ENCODE measurements around the gene INO80.

INO80 gene

DNA sequence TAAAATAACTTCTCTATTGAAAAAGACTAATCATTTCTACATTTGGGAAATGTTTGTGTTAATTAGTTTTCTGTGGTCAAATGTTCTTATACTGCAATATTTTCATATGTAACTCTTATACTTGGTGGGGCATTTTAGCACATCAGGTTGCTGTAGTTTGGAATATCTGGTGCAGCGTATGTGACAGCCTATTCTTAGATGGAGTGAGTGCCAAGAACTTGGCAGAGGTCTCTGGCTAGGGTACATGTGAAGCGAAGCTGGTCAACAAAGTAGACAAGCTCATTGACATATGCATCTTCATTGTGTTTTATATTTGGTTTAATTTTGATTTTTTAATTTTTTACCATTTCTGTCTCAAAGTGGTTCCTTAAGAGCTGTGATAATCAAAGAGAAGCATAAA lies 109.6 kb downstream of the INO80 start:
- no peak for DNase-seq (ENCODE audit: insufficient read length, low spot score)
- FAIRE-seq: no peak

DNA sequence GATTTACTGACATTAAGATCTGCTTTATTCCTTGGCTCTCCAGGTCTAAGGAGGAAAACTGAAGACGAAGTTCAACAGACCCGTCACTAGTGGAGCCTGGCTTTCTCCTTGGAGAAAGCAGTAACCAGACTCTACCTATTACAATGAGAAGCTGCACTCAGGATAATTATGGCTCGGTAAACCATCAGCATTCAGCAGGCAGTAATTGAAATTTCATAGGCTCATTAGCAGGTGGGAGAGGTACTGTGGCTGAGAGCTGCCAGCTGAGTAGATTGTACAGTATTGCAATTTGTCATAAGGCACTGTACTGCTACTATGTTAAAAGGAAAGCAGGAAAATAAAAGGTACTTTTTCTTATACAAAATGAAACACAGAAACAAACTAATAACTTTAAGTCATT lies 111.6 kb downstream of the INO80 start:
- FAIRE-seq (no peak), DNase-seq (ENCODE audit: insufficient read length, low spot score) (no peak)

DNA sequence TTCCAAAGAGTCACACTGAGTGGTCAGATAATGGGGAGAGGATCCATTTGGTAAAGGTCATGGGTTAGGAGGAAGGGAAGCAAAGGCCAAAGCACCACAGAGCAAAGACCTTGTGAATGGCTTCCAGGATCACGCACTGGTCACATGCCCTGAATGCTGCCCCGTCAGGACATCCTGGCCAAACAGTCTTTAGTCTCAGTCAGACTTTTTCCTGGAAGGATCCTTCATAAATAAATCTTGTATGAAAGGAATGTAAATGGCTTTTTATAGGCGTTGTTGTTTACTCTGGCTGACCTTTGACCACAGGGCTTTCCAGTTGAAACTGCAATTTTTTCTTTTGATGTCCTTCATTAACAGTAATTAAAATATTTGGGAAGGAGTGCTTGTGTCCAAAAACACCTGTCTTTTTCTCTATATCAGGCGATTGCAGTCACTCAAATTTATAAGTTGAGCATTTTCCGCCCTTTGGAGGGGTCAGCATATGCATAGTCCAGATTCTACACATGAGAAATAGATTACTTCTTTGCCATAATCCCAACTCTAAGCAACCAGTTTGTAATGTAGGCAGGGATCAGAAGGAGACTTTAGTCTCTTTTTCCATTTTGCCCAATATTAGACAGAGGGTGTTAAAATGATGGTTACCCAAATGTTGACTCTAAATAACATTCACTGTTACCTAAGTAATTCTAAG lies 114.4 kb downstream of the INO80 start:
- FAIRE-seq (no peak), DNase-seq (ENCODE audit: insufficient read length, low spot score) (no peak)

DNA sequence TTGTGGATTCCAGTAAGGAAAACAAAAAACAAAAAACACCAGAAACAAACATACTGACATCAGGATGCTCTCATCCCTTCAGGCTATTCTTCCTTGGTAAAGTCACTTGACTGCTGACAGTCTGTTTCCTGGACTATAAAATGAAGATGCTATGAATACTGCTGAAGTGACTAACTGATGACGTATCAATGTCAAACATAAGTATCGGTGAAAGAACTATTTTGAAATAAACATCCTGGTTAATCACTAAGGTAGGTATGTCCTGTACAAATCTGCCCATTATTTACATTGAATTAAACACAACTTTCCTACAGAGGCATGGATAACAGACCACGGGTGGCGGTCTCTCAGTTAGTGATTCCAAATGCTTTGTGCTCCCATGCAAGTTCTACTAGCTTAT lies 116.9 kb downstream of the INO80 start:
- DNase-seq (ENCODE audit: insufficient read length, low spot score) (peak; percentile 65), FAIRE-seq (no peak)

DNA sequence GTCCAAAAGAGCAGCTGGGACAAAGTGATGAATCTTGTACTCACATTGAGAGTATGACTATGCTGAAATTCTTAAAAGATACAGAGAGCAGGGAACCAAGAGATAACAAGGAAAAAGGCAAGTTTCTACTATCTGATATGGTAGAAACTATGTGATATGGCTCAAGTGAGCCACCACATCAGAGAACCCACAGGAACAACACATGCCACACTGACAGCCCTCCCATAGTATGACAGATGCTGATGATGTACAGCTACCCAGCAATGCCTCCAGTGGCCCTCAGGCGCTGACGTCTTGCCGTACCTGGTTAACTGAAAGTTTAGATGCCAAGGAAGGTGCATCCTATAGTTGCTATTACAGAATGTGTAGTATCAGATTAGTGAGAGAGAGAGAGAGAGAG lies 120.4 kb downstream of the INO80 start:
- no peak for FAIRE-seq
- DNase-seq (ENCODE audit: insufficient read length, low spot score): no peak

DNA sequence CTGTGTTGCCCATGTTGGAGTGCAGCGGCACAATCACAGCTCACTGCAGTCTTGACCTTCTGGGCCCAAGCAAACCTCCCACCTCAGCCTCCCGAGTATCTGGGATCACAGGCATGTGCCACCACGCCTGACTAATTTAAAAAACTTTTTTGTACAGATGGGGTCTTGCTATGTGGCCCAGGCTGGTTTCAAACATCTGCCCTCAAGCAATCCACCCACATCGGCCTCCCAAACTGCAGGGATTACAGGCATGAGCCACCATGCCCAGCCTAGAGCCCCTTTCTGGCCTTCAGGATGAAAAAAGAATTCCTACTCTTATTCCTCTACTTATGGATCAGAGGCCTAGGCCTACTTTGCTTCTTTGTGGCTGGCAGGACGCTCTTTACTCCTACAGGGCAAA lies 123.3 kb downstream of the INO80 start:
- DNase-seq (ENCODE audit: insufficient read length, low spot score) (no peak), FAIRE-seq (no peak)

DNA sequence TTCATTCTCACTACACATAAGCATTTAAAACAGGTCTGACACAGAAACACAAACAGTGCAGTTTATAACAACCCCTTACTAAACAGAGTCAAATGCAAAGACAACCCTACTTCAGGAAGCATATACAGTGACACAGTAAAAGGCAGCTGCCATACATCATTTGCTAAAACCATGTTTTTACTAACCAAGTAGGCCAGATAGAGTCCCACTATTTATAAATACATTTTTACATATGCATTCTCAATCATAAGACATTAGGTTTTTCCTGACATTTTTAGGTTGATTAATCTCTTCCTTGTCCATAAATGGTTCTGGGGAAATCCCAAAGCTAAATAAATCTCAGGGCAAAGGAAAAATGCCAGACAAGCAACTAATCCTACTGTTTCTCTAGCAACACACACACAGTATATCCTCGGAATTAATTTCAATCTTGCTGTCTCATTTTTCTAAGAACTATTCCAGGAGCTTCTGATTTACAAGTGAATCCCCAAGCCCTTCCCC lies 123.8 kb downstream of the INO80 start:
- no peak for FAIRE-seq
- DNase-seq (ENCODE audit: insufficient read length, low spot score): no peak

DNA sequence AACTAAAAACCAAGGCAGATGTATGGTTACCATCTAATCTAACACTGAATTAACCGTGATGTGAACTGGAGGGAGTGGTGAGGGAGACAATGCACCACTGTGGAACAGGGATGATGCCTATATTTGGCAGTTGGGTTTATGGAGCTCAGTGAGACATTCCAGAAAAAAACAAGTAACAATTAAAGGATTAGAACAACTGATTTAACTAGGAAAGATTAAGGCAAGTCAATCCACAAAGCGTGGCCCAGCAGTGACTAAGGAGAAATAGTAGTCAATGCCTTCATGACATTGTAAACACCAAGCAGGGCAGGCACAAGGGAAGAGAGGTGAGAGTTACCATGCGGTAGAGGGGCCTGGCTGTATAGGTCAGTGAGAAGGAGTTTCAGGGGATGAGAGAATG lies 124.7 kb downstream of the INO80 start:
- no peak for FAIRE-seq
- no peak for DNase-seq (ENCODE audit: insufficient read length, low spot score)

DNA sequence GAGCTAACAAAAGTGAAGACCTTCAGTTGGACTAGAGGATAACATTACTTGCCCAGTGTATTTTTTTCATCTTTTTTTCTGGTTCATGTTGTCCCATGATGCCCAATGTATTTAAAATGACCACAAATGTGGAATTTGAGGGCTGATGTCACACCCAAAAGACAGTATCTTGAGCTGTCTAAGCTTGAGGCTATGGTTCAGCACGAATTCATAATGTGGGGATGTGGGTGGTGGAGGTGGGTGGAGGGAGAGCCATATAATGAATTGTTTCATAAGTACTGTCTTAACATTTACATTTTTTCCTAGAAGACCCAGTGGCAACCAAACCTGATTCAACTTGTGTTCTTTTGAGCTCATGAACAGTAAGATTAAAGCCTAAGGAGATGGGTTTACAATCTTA lies 125.3 kb downstream of the INO80 start:
- FAIRE-seq: no peak

DNA sequence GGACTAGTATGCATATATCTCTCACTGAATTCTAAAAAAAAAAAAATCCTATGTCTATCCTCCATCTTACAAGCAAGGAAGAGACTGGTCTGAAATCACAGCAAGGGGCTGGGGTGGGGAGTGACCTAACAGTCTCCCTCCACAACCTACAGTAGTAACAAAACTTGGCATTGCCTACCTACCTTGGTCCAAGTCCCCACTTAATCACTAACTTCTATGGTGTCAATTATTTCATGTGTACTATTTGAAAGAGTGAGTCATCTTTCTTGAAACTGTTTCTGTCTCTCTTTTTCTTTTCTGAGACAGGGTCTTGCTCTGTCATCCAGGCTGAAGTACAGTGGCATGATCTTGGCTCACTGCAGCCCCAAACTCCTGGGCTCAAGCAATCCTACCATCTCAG lies 126.0 kb downstream of the INO80 start:
- DNase-seq (ENCODE audit: insufficient read length, low spot score) (no peak), FAIRE-seq (no peak)

More for the DNA sequence above, 125.3 kb downstream of the INO80 start:
- DNase-seq (ENCODE audit: insufficient read length, low spot score): no peak

DNA sequence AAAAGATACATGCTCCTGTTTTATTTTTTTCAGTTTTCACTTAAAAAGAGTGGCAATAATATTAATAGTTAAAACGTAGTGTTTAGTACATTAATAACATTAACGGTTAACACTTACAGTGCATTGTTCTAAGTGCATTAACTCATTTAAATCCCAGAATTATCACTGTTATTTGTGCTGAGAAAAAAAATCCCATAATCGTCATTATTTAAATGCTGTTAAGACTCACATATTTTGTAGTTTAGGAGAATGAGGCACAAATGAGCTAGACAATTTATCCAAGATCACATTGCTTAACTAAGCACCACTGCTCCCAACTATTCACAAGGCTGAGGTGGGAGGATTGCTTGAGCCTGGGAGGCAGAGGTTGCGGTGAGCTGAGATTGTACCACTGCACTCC lies 127.9 kb downstream of the INO80 start:
- FAIRE-seq (no peak), DNase-seq (ENCODE audit: insufficient read length, low spot score) (no peak)

DNA sequence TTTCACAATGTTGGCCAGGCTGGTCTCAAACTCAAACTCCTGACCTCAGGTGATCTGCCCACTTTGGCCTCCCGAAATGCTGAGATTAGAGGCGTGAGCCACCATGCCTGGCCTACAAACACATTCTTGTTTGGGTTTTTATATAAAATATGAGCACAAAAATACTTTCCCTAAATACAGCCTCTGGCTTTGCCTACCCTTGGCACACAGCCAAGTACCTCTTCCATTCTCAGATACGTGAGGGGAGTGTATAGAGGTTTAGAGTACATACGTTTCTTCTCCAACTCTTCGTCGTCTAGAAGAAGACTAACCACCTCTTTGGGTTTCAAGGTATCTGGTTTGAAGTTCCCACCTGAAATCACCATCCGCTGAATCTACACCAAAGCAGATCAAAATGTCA lies 129.3 kb downstream of the INO80 start:
- FAIRE-seq (no peak), DNase-seq (ENCODE audit: insufficient read length, low spot score) (no peak)

DNA sequence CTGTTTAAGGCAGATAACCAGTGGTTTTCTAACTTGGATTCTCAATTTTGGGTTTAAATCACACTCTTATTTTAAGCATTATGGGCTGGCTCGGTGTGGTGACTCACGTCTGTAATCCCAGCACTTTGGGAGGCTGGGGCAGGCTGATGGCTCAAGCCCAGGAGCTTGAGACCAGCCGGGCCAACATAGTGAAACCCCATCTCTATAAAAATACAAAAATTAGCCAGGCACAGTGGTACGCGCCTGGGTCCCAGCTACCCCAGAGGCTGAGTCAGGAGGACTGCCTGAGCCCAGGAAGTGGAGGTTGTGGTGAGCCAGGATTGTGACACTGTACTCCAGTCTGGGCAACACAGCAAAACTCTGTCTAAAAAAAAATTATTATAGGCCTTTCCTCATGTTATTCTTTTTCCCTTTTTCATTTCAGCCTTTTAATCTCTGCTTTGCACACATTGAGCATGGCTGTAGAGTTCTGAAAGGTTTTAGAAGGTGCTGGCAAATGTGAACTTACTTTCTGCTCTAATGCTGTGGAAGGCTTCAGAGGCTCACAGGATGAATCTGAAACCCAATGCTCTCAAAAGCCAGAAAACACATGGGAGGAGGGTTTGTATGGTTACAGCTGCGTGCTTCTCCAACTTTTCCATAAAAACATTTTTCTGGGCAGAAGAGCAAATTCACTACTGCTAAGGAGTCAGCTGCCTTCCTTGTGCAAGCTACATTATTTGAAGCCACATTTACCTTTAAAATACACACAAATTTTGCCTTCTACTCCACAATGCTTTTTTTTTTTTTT lies 130.3 kb downstream of the INO80 start:
- DNase-seq (ENCODE audit: insufficient read length, low spot score) (no peak), FAIRE-seq (no peak)

DNA sequence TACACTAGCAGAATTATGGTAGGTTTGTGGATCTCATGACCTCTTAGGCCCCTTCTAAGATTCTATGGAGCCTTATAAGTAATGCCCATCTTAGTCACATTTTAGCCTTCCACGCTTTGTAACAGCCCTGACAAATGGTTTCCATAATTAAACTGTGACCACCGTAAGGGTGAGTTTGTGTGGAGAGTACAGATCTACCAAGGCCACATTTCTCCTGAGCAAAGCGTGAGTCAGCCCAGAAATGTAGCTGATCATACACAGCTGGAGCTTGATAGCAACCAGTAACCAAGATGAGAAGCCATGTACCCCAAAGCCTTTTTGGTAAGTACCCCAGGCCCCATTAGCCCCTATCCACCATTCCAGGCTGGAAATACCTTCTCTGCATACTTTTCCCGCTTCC lies 131.1 kb downstream of the INO80 start:
- DNase-seq (ENCODE audit: insufficient read length, low spot score): no peak
- FAIRE-seq: no peak

DNA sequence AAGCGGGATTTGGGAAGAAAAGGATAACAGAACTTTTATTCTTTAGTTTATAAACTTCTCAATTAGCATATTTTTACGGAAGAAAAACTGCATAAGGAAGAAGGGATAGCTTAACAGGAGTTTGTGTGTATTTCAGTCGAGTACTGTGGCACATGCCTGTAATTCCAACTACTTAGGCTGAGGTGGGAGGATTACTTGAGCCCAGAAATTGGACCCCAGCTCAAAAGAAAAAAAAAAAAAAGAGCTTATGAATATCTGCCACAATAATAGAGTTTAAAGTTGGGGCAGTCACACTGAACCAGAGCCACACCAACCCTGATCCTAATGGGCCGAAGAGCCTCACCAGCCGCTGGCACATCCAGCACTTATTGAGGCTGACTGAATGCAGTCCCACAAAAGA lies 131.7 kb downstream of the INO80 start:
- FAIRE-seq (no peak), DNase-seq (ENCODE audit: insufficient read length, low spot score) (no peak)

DNA sequence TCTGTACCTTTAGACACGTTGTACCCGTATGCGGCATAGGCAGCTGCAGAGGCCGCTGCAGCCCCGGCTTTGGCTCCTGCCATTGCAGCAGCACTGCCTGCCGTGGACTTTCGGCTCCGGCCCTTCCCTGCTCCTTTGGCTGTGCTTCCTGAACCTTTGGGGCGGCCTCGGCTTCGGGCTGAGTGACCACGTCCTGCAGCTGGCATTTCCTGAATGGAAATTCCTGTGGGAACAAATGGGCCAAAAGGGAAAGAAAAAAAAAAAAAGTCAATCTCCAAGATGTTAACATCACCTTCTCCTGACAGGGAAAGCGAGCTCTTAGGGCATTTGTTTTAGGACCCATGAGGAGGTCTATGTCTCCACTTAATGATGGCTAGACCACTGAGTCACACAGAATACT lies 133.2 kb downstream of the INO80 start:
- DNase-seq (ENCODE audit: insufficient read length, low spot score) (peak; percentile 43), FAIRE-seq (no peak)

DNA sequence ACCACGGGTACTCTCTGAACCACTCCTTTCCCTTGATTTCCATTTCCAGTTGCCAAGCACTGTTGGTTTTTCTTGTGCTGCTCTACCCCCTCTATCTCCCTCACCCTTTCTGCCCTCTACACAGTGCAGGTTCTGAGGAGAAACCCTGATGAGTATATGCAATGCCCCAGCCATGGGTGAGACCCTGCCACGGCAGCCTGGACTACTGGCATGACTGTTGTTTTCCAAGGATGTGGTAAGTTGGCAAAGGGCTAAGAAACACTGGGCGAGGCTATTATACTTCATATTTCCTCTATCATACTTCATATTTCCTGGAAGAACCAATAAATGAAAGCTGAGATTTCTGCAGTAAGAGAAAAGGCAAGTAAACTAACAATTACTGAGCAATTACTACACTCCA lies 134.9 kb downstream of the INO80 start:
- FAIRE-seq (no peak), DNase-seq (ENCODE audit: insufficient read length, low spot score) (no peak)

DNA sequence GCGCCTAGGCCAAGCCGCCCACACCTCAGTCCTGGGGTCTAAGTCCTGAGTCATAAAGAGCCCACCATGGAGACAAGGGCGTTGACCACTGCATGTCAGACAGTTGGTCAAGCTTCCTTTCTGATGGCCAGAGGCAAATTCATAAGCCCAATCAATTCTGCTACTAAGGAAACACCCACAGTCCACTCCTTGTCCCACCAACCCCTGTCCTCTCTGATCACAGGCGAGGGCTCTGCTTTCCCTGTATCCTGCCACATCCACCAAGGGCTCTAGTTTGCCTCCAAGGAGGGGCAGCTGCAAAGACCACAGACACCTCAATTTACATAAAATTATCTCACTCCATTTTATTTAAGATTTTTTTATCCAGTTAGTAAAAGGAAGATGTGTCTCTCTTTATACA lies 137.5 kb downstream of the INO80 start:
- FAIRE-seq (no peak), DNase-seq (ENCODE audit: insufficient read length, low spot score) (no peak)

DNA sequence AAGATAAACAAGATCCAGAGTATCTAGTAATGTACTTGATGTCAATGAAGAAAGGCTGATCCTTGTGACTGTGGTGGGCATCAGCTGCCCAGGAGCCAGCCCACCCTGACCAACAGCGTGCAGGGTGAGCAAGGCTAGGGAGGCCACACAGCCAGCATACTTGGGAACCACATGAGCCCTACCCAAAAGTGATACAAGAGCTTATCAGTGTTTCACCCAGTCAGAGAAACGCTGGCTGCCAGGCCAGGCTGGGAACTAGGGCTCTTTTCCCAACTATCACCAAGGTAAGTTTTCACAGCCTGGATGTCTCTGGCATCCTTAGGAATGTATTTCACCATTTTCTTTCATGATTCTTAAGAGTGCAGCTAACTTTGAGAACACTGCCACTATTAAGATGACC lies 137.9 kb downstream of the INO80 start:
- FAIRE-seq: no peak

DNA sequence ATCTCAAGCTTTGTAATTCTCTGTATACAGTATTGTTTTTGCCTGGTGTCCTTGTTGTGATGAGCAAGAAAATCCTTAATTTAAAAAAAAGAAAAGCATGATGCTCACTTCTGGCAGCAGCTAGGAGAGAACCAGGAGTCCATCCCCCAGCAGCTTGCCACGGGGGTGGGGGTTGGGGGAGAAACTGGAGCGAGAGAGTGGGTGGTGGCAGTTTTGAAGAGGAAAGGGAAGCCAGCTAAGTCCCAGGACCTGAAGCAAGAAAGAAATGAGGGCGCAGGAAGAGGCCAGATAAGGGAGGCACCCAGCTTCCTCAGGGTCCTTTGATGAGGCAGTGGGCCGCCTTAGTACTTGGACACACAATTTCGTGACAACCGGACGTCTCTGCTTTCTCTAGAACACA lies 139.3 kb downstream of the INO80 start:
- DNase-seq (ENCODE audit: insufficient read length, low spot score): no peak
- FAIRE-seq: no peak

More for the DNA sequence above, 137.9 kb downstream of the INO80 start:
- DNase-seq (ENCODE audit: insufficient read length, low spot score): no peak

DNA sequence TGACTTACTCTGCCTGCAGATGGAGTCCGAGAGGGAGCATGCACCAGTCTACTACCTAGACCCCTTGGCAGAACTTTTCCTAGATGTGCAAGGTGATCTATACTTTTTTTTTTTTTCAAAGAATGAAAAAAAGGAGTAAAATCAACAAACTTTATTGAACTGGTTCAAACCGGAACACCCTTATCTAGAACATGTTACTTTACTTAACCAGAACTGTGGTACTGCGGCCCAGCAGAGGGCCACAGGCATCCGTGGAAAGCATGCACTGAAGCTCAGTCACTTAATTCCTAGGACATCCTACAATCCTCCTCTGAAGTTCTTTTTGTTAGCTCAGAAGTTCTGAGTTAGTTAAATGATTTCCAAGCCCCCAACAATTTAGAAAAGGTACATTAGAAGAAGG lies 141.2 kb downstream of the INO80 start:
- FAIRE-seq (no peak), DNase-seq (ENCODE audit: insufficient read length, low spot score) (no peak)

DNA sequence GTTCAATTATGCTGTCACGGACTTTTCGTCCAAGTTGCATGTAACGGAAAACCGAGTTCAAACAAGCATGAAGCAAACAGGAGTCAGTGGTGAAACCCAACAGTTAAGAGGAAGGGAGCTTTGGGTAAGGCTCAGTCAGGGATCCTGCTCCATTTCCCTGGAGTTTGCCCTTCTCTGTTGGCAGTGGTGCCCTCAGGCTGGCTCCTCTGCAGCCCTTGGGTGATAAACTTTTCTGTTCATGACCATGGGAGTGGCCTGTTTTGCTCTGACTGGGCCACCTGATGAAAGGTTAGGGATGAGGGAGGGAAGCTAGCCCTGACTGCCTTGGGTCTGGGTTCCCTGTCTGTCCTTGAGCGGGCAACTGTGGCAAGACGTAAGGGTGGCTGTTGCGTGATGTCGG lies 146.7 kb downstream of the INO80 start:
- no peak for DNase-seq (ENCODE audit: insufficient read length, low spot score)
- FAIRE-seq: no peak

All from HTR-8/SVneo (cell line).